DMS153 treated with DMSO at 0.1 percent for 48 hours (cell line): ENCODE measurements around the gene CHRNB4.
"Not testable (repeated sequence)": the region's sequence is repeated elsewhere in the genome, so short reads cannot be mapped to it uniquely, and the experiment has no call there.

Source experiments
- DNase-seq: peaks from one replicate; lab custom pipeline; 2025; ENCODE audit not compliant: unreplicated experiment; lab: John Stamatoyannopoulos, UW

CHRNB4 gene

GRCh38 chr15:78618064-78618463 lies 22.9 kb downstream of the CHRNB4 start:
- DNase-seq, result no peak

- DNase-seq, result no peak
Measured at GRCh38 chr15:78617516-78617915, 23.5 kb downstream of the CHRNB4 start.

DNA sequence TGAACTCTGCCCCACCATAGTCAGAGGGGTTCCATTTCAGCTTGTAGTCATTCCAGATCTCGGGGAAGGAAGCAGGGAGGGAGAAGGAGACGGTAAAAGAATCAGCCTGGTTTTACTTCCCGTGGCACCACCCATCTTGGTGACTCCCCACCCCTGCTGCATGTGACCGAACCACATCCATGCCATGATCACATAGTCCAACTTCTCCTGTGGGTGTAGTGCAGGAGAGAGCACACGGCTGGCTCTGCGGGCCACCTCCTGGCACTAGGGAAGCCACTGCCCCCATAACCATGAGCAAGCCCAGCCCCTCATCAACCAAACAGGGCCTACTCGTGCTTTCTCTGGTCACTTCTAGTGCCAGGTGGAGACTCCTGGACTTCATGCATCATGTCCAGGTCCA lies 23.9 kb downstream of the CHRNB4 start:
- no peak for DNase-seq

DNA sequence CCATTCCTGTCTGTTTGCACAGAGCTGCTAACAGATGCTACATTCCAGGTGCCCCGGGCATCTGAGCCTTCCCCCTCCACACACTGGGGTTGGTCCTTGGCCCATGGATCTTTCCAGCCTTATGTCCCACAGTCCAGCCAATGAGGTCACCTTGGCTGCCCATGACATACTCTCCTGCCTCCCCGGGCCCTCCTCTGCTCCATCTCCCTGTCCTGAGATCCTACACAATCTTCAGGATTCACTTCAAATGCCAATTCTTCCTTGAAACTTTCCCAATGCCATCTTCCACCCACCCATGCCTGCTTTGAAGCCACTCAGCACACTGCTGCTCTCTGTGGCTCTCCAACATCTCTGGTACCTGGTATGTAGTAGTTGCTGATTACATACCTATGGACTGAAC lies 24.5 kb downstream of the CHRNB4 start:
- no peak for DNase-seq

DNA sequence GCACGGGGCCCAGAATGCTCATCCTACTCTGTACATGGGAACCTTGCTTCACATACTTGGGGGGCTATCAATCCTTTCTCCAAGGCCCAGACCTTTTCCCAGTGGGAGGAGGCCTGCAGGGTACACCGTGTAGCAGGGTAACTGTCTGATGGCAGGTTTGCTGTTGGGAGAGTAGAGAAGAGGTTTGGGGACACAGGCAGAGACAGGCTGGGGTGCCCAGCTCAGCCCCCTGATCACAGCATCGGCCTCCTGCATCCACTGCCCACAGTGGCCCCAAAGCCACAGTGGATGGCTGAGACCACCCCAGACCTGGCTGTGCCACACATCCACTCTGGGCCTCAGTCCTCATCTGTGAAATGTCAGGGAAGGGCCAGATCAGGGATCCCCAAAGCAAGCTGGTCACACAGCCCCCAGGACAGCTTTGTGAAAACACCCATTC lies 25.8 kb downstream of the CHRNB4 start:
- no peak for DNase-seq

- DNase-seq, result no peak
Measured at GRCh38 chr15:78614021-78614420, 27.0 kb downstream of the CHRNB4 start.

DNA sequence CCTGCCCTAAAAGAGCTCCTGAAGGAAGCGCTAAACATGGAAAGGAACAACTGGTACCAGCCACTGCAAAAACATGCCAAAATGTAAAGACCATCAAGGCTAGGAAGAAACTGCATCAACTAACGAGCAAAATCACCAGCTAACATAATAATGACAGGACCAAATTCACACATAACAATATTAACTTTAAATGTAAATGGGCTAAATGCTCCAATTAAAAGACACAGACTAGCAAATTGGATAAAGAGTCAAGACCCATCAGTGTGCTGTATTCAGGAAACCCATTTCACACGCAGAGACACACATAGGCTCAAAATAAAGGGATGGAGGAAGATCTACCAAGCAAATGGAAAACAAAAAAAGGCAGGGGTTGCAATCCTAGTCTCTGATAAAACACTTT lies 31.5 kb downstream of the CHRNB4 start:
- DNase-seq, result not testable (repeated sequence)

GRCh38 chr15:78605680-78606079 lies 35.3 kb downstream of the CHRNB4 start:
- no peak for DNase-seq

DNA sequence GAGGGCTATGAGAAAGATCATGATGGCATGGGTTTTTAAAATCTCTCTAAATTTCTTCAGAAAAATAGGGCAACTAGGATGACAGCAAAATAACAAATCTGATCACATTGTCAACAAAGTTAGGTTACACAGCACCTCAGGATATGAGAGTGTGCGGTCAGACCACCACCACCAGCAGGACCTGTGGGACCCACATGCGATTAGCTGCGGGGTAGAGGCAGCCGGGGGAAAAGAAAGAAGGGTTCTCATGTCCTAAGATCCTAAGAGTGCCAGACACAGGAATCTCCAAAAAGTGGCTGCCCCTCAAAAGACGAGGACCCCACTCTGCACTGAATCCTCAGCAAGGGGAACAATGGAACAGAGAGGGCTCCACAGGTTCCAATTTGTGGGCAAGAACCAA lies 35.8 kb downstream of the CHRNB4 start:
- DNase-seq, result no peak

- no peak for DNase-seq
Measured at GRCh38 chr15:78604420-78604819, 36.6 kb downstream of the CHRNB4 start.

- no peak for DNase-seq
Measured at GRCh38 chr15:78603467-78603866, 37.5 kb downstream of the CHRNB4 start.

DNA sequence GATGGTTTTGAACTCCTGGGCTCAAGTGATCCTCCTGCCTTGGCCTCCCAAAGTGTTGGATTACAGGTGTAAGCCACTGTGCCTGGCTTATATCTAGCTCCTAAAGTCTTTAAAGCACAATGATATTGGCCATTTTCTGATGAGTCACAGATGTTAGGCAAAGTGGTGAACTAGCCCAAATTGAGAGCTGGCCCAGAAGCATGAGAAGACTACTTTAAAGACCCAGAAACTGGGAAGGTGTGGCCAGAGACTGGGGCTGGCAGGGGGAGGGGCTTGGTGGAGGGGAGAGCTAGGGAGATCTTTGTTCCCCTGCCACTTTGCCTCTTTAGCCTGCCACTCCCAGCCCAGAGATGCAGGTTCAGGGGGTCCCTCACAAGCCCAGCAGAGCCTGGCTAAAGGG lies 41.8 kb downstream of the CHRNB4 start:
- no peak for DNase-seq

DNA sequence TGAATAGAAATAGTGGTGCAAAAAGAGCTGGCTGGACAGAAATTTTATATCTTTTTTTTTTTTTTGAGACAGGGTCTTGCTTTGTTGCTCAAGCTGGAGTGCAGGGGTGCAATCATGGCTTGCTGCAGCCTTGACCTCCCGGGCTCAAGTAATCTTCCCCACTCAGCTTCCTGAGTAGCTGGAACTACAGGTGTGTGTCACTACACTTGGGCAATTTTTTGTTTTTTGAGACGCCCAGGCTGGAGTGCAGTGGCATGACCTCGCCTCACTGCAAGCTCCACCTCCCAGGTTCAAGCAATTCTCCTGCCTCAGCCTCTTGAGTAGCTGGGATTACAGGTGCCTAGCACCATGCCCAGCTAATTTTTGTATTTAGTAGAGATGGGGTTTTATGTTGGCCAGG lies 42.7 kb downstream of the CHRNB4 start:
- DNase-seq, result no peak

DNA sequence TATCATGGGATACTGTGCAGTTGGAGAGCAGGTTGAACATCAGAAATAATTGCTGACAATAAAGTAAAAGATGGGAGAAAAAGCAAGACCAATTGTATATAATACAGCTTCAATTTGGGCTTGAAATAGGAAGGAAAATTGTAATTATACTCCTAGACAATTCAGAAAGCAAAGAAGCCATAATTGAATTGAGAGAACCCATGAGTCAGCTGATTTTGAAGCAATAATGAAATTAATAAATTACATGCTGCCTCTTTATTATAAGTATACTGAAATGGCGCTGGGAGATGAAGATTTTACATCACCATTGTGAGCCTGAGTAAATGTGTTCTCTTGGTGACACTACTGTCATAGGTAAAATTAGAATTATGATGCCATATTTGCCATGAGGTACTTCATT lies 43.4 kb downstream of the CHRNB4 start:
- no peak for DNase-seq

- DNase-seq, result no peak
Measured at GRCh38 chr15:78574944-78575343, 66.1 kb downstream of the CHRNB4 start.
